GM19467 (cell line): ENCODE data around the gene NUMBL.

Experiments
- ATAC-seq: cut with Tn5 transposase; IDR thresholded peaks from one replicate; pipeline ENCODE4 v1.9.1; 2021; ENCODE audit warnings: mild to moderate bottlenecking, moderate library complexity; ENCODE audit not compliant: unreplicated experiment

The NUMBL gene

DNA sequence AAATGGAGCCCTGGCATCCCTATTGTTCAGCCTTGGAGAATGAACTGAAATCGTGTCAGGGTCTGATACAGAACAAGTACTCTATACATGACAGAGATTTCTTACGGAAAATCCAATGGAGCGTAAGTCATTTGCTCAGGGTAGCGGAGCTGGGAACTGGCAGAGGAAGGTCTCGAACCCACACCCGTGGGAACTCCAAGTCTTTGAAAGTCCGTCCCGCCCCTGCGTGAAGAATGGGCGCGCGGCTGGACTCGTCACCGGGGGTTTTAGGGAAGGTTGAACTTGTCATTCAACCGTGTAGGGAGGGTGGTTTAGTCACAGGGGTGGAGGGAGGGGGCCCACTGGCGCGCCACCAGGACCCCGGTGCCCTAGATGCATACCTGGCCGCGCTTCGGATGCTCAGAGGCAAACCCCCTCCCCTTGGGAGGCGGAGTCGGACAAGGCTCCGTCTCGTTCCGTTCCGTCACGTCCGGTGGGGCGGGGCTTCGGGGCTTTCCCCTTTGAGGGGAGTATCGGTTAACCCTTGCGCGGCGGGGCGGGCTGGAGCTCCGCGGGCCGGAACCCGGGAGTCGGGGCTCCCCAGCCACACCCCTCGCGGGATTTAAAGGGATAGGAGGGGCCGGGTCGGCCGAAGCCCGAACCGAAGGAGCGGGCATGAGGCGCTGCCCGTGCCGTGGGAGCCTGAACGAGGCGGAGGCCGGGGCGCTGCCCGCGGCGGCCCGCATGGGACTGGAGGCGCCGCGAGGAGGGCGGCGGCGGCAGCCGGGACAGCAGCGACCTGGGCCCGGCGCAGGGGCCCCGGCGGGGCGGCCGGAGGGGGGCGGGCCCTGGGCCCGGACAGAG lies 26.3 kb upstream of the NUMBL start, which contains the start of the genes COQ8B and ITPKC:
Gene COQ8B (minus strand): TSS at position 405 of the 843 bp plus-strand sequence. CDS start 2,254 bp downstream, outside the sequence.
Gene ITPKC (plus strand): TSS at position 631 of the 843 bp plus-strand sequence. CDS start 24 bp downstream, at position 655.
- ATAC-seq: peak; percentile 66

DNA sequence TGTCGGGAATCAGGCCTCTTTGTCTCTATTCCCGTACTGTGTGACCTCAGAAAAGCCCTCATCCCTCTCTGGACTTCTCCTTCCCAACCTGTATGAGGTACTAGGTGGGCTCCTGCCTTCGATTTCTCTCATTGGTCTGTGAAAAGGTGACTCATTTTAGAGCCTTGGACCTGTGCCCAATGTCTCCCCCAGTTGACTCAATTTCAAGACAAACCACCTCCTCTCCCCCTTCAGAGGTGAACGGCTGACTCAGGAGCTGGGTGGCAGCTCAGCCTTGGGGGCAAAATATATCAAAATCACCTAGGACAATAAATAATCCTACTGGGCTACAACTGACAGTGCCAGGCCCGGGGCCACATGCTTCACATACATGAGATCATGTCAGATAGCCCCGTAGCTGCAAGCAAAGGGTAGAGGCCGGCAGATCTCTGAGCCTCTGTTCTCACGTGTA lies 25.6 kb upstream of the NUMBL start:
- ATAC-seq: no peak

DNA sequence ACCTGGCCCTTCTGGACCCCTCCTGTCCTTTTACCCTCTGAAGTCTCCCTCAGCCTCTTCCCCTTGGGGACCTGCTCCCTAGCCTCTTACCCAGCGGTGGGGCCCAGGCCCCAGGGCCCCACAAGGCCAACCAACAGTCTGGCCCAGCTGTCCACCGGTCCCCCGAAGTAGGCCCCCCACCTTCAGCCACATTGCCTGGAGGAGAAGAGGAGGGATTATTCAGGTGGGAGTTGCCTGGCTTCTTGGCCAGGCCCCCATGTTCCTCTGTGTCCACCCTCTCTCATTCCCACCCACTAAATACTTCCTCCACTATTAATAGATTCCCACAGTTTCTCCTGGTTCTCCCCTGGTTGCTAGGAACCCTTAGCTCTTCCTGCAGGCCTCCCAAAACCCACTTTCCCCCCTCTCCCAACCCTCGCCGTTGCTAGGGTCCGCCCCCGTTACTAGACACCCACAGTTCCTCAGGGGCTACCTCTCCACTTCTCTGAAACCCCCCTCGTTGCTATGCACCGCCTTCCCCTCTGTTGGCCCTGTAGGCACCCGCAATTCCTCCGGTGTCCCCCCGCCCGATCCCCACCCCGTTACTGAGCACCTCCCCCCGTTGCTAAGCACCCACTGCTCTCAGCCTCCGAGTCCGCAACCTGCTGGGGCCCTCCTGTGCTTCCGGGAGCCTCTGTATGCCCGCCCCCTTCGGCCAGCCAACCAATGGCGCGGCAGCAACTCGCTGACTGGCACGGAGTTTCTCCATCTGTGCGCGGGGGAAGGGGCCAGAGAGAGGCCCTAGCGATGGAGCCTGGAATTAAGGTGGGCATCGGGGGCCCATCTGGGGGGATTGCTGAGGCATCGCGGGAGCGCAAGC lies 24.2 kb upstream of the NUMBL start:
- ATAC-seq: peak; percentile 42

DNA sequence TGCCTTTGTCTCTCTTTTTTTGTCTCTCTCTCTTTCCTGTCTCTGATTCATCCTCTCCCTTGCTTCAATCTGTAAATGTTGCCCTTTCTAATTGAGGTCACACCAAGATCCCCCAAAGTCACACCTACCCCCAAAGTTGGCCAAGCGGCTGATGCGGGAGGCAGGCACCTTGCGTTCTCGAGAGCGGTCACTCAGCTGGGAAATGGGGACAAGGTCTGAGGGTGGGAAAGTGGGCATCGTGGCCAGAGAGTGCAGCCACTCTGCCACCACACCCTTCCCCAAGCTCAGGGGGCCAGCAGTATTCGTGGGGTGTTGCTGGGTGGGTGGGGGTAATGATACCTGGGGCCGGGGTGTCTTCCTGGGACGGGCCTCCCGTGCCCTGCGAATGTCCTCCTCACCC lies 23.5 kb upstream of the NUMBL start:
- ATAC-seq: no peak

DNA sequence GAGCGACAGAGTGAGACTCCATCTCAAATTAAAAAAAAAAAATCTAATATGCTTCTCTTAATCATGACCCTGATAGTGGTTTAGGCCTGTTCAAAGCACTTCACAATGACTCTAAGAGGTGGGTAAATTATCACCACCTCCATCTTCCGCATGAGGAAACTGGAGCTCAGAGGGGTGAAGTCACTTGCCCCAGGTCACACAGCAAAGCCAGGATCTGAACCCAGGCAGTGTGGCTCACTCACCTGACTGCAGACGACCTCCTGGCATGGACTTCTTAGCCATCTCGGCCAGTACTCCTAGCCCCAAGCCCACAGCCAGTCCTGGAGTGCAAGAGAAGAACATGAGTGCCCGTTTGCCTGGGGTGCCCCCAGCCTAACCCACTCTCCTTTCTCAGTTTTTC lies 19.4 kb upstream of the NUMBL start:
- ATAC-seq: no peak

DNA sequence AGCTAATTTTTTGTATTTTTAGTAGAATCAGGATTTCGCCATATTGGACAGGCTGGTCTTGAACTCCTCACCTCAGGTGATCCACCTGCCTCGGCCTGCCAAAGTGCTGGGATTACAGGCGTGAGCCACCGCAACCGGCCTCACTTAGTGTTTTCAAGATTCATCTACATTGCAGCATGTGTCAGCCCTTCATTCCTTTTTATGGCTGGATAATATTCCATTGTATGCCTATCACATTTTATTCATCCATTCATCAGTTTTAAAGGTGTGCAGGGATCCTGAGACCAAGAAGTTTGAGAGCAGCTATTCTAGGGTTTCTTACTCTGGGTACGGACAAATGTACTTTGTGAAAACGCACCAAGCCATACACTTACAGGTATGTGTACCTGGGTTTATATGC lies 17.2 kb upstream of the NUMBL start:
- ATAC-seq: no peak

DNA sequence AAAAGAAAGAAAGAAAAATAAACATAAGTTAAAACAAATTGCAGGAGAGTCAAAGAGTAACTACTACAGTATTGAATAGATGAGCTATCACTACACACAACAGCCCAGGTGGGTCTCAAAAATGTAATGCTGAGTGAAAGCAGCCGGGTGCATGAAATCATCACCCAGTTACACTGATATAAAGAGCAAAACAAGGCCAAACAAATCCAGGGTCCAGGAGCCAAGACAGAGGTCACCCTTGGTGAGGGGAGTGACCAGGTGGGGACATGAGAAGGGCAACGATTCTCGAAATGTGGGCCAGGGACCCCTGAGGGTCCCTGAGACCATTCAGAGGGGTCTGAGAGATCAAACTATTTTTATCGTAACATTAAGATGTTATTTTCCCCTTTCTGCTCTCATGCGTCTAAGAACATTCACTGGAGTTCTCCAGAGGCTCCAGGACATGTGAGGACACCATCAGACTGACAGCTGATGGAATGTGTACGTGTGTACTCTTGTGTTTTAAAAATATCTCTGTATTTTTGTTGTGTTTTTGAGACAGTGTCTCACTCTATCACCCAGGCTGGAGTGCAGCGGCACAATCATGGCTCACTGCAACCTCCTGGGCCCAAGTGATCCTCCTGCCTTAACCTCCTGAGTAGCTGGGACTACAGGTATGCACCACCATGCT lies 15.6 kb upstream of the NUMBL start:
- no peak for ATAC-seq

DNA sequence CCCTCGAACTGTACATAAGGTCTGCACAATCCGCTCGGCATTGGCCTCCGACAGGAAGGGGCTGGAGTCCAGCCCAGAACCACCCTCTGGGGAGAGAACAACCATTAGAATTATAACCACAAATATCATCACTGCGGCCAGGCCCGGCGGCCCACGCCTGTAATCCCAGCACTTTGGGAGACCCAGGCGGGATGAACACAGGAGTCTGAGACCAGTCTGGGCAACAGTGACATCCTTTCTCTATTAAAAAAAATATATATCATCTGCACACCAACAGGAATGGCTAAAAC lies 14.9 kb upstream of the NUMBL start:
- no peak for ATAC-seq

DNA sequence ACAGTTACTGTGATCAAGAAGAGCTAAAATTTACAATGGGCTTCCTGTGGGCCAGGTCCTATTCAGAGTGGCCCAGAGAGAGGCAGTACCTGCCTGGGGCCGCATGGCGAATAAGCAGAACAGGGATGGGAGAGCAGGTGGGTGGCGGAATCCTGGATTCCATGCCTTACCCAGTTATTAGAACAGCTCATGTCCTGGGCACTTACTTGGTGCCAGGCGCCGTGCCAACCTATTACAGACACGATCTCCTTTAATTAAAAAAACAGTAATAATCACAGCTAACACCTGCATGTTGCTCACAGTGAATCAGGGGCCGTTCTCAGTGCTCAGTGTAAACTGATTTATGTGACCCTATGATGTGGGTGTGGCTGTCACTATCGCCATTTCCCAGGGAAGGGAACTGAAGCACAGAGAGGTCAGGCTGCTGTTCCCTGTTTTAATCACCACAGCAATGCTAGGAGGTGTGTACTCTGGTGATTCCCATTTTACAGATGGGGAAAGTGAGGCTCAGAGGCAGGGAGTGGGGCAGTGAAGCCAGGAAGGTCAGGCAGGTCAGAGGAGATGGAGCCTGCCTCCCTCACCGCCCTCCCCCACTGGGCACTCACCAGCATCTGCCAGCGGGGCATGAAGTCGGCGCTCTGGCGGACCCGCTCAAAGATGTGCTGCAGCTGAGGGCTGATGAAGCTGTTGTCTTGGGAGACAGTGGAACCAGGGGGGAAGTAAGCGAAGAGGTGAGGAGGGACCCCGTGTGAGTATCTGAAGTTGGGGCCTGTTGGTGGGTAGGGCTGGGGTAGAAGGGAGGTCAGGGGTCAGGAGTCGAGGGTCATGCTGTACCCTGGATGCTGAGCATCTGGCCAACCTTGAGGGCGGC lies 14.3 kb upstream of the NUMBL start:
- ATAC-seq: no peak

DNA sequence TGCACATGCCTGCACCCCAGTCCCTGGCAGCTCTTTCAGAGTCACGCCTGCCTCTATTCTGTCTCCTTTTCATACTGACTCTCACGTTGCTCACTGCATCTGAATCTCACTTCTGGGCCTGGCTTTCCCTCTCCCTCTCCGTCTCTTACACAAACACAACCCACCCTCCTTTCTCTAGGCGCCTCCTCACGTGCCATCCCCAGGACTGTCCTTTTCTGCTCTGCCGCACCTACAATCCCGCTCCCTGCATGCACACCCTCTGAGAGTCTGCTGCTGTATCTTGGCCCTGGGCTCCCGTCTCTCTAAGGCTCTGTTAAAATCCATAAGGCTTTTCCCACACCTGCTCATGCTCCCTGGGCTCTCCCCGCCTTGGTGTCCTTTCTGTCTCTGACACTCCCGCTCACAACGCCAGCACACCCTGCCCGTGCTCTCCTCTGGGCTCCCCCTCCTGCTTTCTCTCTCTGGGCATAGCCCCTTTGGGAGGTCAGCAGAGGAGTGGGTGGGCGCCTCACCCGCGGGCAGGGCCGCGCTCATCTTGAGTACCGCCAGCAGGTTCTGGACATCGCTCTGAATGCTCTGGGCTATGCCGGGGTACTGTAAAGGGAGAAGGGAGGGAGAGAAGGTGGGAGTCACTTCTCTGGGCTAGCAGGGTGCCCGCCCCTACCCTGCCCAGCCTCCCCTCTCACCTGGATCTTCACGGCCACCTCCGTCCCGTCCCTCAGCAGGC lies 12.7 kb upstream of the NUMBL start:
- no peak for ATAC-seq

DNA sequence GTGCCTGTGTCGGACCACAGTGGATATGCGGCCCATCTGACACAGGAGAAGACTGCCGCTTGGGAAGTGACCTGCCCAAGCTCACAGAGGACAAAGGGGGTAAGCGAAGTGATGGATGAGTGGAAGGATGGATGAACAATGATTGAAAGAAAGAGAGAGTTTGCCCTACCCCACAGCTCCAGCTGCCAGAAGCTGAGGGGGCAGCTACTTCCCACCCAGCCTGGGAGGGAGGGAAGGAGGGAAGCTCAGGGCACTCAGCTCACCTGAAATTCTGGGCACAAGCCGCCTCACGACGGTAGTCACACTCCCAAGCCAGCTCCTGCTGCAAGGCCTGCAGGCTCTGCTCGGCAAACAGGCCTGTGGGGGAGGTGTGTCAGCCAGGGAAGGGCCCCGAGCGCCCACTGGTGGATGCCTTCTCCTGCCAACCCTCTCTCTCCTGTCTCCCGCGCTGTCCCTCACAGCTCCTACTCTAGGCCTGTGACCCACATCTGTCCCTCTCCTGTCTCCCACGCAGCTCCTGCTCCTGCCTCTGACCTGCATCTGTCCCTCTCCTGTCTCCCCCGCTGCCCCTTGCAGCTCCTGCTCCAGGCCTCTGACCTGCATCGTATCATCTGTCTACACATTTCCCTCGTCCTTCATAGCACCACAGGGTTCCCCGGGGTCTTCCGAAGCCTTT lies 12.0 kb upstream of the NUMBL start:
- no peak for ATAC-seq

DNA sequence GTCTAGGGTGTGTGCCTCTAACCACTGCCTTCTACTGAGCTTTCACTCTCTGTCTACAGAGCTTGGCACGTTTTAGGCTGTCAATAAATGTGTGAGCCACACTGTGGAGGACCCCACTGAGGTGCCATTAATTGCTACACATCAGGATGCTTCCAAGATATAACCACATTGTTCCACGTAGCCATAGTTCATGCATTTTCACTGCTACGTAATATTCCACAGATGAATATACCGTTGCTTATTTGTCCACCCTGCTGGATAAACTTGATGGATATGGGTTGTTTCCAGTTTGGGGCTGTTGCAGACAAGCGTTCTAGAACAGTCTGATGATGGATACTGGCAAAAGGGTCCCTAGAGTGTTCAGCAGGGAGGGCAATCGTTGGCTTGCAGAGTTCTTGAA lies 11.3 kb upstream of the NUMBL start:
- no peak for ATAC-seq

DNA sequence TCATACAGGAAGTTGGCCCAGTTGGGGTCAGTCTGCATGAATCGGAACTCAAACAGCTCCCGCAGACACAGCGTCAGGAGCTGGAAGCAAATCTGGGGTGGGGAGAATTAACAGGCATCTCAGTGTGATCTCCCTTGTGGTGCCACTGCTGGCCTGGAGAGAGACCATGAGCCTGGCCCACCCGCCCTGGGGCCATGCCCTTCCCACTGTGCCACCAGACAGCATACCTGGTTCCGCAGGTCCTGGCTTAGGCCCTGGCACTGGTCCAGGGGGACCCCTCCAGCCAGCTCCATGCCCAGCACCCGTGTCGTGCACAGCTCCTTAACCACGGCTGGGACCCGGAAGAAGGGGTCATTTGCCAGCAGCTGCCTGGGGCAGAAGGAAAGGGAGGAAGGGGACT lies 9.6 kb upstream of the NUMBL start:
- no peak for ATAC-seq

DNA sequence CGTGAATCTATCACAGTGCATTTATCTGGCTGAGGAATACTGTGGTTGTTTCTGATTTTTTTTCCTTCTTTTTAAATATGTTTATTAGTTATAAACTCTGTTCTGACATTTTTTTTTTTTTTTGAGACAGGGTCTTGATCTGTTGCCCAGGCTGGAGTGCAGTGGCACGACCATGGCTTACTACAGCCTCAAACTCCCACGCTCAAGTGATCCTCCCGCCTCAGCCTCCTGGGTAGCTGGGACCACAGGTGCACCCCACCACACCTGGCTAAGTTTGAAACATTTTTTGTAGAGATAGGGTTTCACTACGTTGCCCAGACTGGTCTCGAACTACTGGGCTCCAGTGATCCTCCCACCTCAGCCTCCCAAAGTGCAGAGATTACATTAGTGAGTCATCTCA lies 6.6 kb upstream of the NUMBL start:
- ATAC-seq: no peak

DNA sequence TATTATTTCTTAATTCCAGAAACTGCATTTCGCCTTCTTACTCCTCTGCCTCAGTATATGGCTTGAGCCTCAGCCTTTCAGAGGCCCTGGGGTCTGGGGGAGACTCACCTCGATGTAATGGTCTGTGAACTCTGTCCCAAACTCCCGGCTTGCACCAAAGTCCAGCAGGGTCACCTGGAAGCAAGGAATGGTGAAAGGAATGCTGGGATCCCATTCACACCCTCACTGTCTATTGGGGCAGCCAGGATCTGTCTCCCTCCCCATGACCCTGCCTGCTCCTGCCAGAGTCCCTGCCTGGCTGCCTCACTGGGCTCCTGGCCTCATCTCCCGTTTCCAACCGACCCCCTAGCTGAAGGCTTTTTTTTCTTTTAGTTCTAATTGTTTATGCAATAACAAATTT lies 5.4 kb upstream of the NUMBL start:
- no peak for ATAC-seq

DNA sequence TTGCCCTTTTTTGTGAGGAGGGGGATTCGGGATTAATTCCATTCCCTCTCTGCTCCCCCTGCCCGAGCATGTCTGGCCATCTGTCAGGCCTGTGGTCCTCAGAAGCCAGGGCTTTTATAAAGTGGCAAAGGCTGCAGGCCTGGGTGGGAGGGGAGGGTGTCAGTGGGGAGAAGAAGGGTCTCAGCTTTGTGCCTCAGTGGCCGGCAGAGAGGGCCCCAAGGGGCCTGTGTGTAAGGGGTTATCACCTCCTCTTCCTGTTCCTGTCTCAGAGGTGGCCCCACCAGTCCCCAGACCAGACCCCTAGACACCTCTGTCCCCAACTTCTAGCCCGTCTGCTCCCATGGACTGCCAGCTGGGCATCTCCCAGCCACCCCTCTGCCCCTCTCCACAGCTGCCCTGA lies 3.4 kb upstream of the NUMBL start:
- no peak for ATAC-seq

DNA sequence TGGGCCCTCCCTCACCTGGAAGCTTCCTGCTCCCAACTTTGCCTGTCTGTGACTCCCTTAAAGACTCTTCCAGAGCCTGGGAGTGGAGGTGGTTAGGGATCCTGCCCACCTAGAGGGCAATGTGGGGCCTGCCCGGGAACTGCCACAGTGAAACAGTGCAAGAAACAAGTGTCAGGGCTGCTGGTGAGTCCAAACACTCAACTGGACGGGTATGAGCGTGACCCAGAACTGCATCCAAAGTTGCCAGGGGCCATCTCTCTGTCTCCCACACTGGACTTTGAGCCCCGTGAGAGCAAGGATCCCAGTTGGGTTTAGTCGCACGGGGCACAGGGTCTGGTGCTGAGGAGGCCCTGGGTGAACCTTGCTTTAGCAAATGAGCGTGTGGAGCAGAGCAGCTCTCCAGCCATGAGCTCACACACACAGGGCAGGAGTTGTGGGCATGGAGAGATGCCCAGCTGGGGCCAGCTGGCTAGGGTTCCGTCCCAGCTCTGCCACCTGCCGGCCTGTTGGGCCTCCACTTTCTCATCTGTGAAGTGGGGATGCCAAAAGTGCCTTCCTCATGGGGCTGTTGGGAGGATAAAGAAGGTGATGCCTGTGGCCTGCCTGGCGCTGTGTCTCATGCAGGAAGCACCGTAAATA lies 2.8 kb upstream of the NUMBL start:
- no peak for ATAC-seq

DNA sequence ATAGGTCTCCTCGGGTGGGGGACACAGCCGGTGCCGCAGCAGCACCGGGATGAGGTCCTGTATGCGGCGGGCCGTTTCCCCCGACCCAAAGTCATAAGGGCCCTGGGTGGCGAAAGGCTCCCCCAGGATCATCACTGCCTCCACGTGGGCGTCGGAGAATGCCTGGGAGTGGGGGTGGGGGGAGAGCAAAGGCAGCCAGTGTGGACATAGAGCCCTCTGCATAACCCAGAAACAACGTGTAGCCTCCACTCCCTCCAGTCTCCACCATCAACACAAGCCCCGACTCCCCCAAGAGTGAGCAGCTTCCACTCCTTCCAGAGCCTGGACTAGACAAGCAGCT lies 1.7 kb upstream of the NUMBL start:
- ATAC-seq: no peak
